NCI-H748 (cell line): Measurements from ENCODE around the gene PKNOX1.
"Not testable (repeated sequence)": the region's sequence is repeated elsewhere in the genome, so short reads cannot be mapped to it uniquely, and the experiment has no call there.

Experiments used
- DNase-seq: peaks from one replicate; lab custom pipeline; 2025; ENCODE audit not compliant: unreplicated experiment; lab: John Stamatoyannopoulos, UW

The PKNOX1 gene

GRCh38 chr21:42983103-42983502, 8.7 kb downstream of the PKNOX1 start:
- no peak for DNase-seq

DNA sequence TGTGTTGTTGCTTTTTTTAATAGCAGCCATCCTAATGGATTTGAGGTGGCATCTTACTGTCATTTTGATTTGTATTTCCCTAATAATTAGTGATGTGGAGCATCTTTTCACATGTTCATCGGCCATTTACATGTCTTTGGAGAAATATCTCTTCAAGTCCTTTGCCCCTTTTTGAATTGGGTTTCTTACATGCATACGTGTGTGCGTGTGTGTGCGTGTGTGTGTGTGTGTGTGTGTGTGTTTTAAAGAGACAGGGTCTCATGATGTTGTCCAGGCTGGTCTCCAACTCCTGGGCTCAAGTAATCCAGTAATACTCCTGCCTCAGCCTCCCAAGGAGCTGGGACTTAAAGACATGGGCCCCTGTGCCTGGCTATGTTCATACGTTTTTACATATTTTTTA, 9.5 kb downstream of the PKNOX1 start:
- DNase-seq: no peak

DNA sequence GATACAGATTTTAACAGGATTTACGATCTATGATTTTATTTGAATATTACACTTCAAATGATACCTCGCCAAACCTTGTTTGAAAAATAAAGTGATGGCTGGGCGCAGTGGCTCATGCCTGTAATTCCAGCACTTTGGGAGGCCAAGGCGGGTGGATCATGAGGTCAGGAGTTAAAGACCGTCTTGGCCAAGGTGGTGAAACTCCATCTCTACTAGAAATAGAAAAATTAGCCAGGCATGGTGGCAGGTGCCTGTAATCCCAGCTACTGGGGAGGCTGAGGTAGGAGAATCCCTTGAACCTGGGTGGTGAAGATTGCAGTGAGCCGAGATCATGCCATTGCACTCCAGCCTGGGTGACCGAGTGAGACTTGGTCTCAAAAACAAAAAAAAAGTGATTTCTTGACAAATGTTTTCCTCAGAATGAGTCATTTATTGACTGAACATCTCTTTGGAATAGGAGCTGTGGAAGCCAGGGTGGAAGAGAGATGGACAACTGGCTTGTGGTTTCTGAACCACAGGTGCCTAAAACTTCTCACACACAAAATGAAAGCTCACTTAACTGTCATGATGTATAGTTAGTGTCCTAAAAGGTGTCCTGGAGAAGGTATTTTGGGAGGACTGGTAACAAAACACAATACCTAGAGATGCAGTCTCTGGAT, 11.9 kb downstream of the PKNOX1 start:
- DNase-seq: no peak

GRCh38 chr21:42988236-42988965, 14.0 kb downstream of the PKNOX1 start:
- DNase-seq: no peak

DNA sequence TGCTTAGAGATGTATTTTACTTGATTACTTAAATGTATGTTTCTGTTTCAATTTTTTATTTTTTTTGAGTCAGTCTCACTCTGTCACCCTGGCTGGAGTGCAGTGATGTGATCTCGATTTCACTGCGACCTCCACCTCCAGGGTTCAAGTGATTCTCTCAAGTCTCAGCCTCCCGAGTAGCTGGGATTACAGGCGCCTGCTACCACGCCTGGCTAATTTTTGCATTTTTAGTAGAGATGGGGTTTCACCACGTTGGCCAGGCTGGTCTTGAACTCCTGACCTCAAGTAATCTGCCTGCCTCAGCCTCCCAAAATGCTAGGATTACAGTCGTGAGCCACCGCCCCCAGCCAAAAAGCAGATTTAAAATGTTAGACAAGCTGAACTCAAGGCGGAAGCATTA, 15.0 kb downstream of the PKNOX1 start:
- DNase-seq: not testable (repeated sequence)

DNA sequence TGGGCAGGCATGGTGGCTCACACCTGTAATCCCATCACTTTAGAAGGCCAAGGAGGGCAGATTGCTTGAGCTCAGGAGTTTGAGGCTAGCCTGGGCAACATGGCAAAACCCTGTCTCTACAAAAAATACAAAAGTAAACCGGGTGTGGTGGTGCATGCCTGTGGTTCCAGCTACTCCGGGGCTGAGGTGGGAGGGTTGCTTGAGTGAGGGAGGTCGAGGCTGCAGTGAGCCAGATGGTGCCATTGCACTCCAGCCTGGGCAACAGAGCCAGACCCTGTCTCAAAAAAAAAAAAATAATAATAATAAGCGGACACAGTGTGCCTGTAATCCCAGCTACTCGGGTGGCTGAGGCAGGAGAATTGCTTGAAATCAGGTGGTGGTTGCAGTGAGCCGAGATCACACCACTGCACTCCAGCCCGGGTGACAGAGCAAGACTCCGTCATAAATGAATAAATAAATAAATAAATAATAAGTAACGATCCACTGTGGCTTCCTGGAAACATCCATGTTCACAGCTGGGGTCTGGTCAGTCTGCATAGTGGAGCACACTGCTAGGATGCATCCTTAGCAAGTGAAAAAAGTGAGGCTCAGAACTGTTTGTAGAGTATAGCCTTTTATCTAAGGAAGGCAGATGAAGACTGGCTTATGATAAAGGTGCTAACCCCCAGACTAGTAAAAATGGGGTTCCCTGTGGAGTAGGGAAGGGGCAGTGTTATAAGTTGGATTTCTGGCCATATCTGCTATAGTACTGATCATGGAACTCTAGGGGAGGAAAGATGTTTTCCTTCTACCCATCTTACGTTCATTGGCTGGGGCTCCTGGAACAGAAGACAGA, 15.7 kb downstream of the PKNOX1 start:
- no peak for DNase-seq

GRCh38 chr21:42991992-42992740, 17.8 kb downstream of the PKNOX1 start:
- no peak for DNase-seq

DNA sequence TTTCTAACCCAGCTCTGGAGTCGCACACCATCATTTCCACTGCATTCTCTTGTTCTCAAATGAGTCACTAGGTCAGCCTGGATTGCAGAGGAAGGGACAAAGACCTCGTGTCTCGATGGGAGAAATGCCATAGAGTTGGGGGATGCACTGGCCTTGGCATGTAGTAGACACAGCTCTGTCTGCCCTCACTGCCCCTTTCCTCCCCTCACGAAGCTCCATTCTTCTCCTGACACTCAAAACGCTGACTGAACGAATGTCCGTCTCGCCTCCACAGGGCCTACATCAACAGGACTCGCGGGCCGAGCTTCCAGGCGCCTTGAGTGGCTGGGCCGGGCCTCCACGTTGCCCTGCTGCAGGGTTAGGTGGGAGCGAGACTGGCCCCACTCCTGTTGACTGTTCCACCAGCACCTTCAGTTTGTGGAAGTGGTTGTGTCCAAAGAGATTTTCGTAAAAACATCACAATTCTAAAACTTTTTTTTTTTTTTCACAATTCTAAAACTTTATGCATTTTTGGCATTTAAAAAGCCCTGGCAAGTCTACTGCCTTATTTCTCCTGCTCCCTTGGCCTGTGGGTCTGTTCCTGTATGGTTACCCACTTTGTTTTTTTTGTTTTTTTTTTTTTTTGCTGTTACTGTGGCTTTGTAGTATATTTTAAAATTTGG, 18.8 kb downstream of the PKNOX1 start:
- DNase-seq: no peak

- DNase-seq: no peak
These were observed 22.7 kb downstream of the PKNOX1 start for GRCh38 chr21:42997053-42997452.

DNA sequence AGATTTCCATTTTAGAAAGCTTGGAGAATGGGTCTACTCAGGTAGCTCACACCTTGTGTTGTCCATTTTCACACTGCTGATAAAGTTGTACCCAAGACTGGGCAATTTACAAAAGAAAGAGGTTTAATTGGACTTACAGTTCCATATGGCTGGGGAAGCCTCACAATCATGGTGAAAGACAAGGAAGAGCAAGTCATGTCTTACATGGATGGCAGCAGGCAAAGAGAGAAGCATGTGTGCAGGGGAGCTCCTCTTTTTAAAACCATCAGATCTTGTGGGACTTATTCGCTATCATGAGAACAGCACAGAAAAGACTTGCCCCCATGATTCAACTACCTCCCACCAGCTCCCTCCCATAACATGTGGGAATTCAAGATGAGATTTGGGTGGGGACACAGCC, 23.6 kb downstream of the PKNOX1 start:
- not testable (repeated sequence) for DNase-seq

GRCh38 chr21:42999152-42999551, 24.8 kb downstream of the PKNOX1 start:
- DNase-seq: not testable (repeated sequence)

- DNase-seq: not testable (repeated sequence)
These were observed 25.7 kb downstream of the PKNOX1 start for GRCh38 chr21:43000041-43000440.

DNA sequence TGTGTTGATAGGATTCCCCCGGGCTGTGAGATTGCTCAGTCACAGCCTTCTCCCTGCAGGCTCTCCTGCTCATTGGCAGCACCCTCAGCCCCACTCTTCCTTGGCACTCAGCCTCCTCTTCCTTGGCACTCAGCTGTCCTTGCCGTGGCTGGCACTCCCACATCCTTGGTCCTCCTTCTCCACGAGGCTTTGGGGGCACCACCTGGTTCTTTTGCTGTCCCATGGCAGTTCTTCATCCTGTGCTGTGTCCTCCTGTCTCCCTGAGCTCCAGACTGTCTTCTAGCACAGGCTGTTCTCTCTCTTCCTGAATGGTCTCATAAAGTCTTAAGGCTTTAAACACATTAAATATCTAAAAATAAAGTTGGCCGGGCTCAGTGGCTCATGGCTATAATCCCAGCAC, 27.0 kb downstream of the PKNOX1 start:
- DNase-seq: no peak

- DNase-seq: no peak
These were observed 30.6 kb downstream of the PKNOX1 start for GRCh38 chr21:43004926-43005325.

- DNase-seq: no peak
These were observed 31.3 kb downstream of the PKNOX1 start for GRCh38 chr21:43005635-43006034.

- not testable (repeated sequence) for DNase-seq
These were observed 31.9 kb downstream of the PKNOX1 start for GRCh38 chr21:43006051-43006873.

- no peak for DNase-seq
These were observed 32.5 kb downstream of the PKNOX1 start for GRCh38 chr21:43006874-43007208.

GRCh38 chr21:43012596-43012995, 38.2 kb downstream of the PKNOX1 start:
- DNase-seq: no peak

DNA sequence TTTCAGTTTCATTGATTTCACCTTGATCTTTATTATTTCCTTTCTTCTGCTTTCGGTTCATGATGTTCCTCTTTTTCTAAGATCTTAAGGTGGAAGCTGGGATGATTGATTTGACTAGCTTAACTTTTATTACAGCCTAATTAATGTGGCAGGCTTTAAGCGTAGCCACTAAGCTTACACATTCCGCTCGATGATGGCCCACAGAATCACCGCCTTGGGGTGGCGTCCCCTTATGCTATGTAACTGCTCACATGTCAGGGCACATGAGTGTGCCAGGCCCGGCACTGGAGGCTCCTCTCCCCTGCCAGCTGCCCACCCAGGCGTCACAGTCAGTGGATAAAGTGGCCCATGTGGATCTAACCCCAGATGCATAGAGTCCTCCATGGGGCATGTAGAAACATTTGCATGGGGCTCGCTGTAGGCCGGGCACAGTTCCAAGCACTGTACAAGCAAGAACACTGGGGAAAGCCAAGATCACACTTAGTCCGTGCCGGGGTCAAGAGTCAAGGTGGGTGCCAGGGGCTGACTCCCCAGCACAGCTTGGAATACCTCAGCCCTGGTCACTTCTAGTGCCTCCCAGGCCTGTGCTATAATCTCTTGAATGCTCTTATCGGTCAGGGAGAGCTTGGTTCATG, 41.7 kb downstream of the PKNOX1 start:
- no peak for DNase-seq
